ENCODE data around the gene FAM168B. TPM values are rescaled to one million over a fixed set of nuclear protein-coding genes. Genes with fewer than 3 reads are reported as not detected.

The FAM168B gene
- 100 to 1,000 TPM; 120 to 165 TPM for total RNA-seq
- 76.3 TPM for polyA plus RNA-seq (ENCODE audit: insufficient read depth, low read depth, low replicate concordance)
- long read RNA-seq, donor 1, full-length matches to known transcripts: 26 of 108 reads
- long read RNA-seq, donor 1, partial matches to known transcripts: 49 of 108 reads
- long read RNA-seq, donor 1, other reads (novel, unspliced or antisense): 33 of 108 reads
- long read RNA-seq, donor 2, full-length matches to known transcripts: 14 of 50 reads
- long read RNA-seq, donor 2, partial matches to known transcripts: 36 of 50 reads
- long read RNA-seq, donor 2, other reads (novel, unspliced or antisense): 0 of 50 reads

- no peaks in the 10 kb centered on the region for H3K27me3 ChIP-seq
- TF ChIP-seq CTCF (IDR thresholded peaks at IDR 0.05) (no peak), POLR2A (IDR thresholded peaks at IDR 0.05) (peak; percentile 84)
- no peaks in the 10 kb centered on the region for H3K9me3 ChIP-seq
- intact Hi-C loops (cut with DNase I; ENCODE audit: low total_unique reads): no loop called here
- peak within 1 kb of the TSS; percentile 92 to 94 for H3K4me3 ChIP-seq
- H3K27ac ChIP-seq: peak within 1 kb of the TSS; percentile 89 to 98
- peaks cover 7% of the 10 kb centered on the region for H3K4me1 ChIP-seq
- H3K36me3 ChIP-seq (ENCODE audit: low read depth, missing control alignments): no peaks in the 10 kb centered on the region
- DNase-seq: peak; percentile 88
- WGBS, 2 donors: 0 to 1% methylated on average over 34 to 83 of the region's 107 CpGs
Measured at GRCh38 chr2:131093006-131093695, at the start of gene FAM168B. FAM168B (minus strand) TSS chr2:131093460; CDS start chr2:131082646, 10,814 bp downstream.

GRCh38 chr2:131142849-131143248, 49.6 kb upstream of the FAM168B start:
- Histone ChIP-seq H3K4me3 (no peak overlapping the region), H3K36me3 (ENCODE audit: low read depth, missing control alignments) (no peaks in the 10 kb centered on the region), H3K27ac (no peak overlapping the region), H3K9me3 (no peaks in the 10 kb centered on the region), H3K4me1 (no peaks in the 10 kb centered on the region), H3K27me3 (no peaks in the 10 kb centered on the region)
- no peak for DNase-seq
- WGBS, 2 donors: 95 to 97% methylated on average over 5 of the region's 5 CpGs
- intact Hi-C loops (cut with DNase I; ENCODE audit: low total_unique reads): no loop called here
- TF ChIP-seq POLR2A (IDR thresholded peaks at IDR 0.05) (no peak), CTCF (IDR thresholded peaks at IDR 0.05) (no peak)

GRCh38 chr2:131140581-131140980, 47.3 kb upstream of the FAM168B start:
- Histone ChIP-seq H3K27ac (no peak overlapping the region), H3K4me3 (no peak overlapping the region), H3K36me3 (ENCODE audit: low read depth, missing control alignments) (no peaks in the 10 kb centered on the region), H3K27me3 (no peaks in the 10 kb centered on the region), H3K4me1 (no peaks in the 10 kb centered on the region), H3K9me3 (no peaks in the 10 kb centered on the region)
- 87 to 95% methylated on average over 2 of the region's 2 CpGs for WGBS, 2 donors
- DNase-seq: no peak
- no peak for TF ChIP-seq POLR2A (IDR thresholded peaks at IDR 0.05)
- no peak for TF ChIP-seq CTCF (IDR thresholded peaks at IDR 0.05)
- intact Hi-C loops (cut with DNase I; ENCODE audit: low total_unique reads): no loop called here

GRCh38 chr2:131132729-131133128, 39.5 kb upstream of the FAM168B start:
- Histone ChIP-seq H3K27me3 (no peaks in the 10 kb centered on the region), H3K36me3 (ENCODE audit: low read depth, missing control alignments) (no peaks in the 10 kb centered on the region), H3K27ac (no peak overlapping the region), H3K9me3 (no peaks in the 10 kb centered on the region), H3K4me1 (no peaks in the 10 kb centered on the region), H3K4me3 (no peak overlapping the region)
- DNase-seq: no peak
- intact Hi-C loops (cut with DNase I; ENCODE audit: low total_unique reads): no loop called here
- WGBS, 2 donors: 90 to 94% methylated on average over 8 of the region's 8 CpGs
- TF ChIP-seq CTCF (IDR thresholded peaks at IDR 0.05): no peak
- TF ChIP-seq POLR2A (IDR thresholded peaks at IDR 0.05): no peak

All from testis (tissue), 5 donors.